K562 (cell line): Measurements from ENCODE around the gene RNF167. TPM values are rescaled to one million over a fixed set of nuclear protein-coding genes. Genes with fewer than 3 reads are reported as not detected.
A peak's percentile ranks its signal among the peaks of the same experiment; 100 is the strongest.

ENCODE experiments used
- ATAC-seq: fragments of 200-7000 bp; cut with Tn5 transposase; 3 replicates; pipeline ENCODE4 v1.9.1; 2020; ENCODE audit warnings: moderate library complexity
- BruUV-seq: library from RNA; stranded (reverse); fragments of 400-500 nt; replicated peaks from 2 replicates; lab custom pipeline; 2021; lab: Mats Ljungman, UMichigan
- CTCF ChIA-PET: fragments of 300-600 bp; formaldehyde crosslinking; extraction: SDS; loops from one replicate; lab custom pipeline; 2021; ENCODE audit warnings: low intra/inter-chr PET ratio; lab: Yijun Ruan, JAX
- POLR2A ChIA-PET: fragments of 300-600, 350-650 bp; sonication (Branson Sonifier 250); formaldehyde crosslinking; extraction: SDS; loops from one replicate; lab custom pipeline; 2021; ENCODE audit warnings: antibody characterized with exemption, inconsistent platforms; lab: Yijun Ruan, JAX
- DNase-seq, 4 experiments: peaks; one replicate each; pipeline versions ENCODE4 v3.0.0 to v3.0.0-alpha.2; 2011 to 2018; ENCODE audit warnings: low spot score in 3 of 4, mixed read lengths in 3 of 4; ENCODE audit errors: extremely low read depth in 1 of 4
- FAIRE-seq: peaks from 2 replicates; lab custom pipeline; 2011; peaks lifted over from hg19 to GRCh38; lab: Jason Lieb, UNC
- H2AFZ ChIP-seq: 2 replicates; pipeline ENCODE4 v1.6.0; 2011; ENCODE audit warnings: low read depth, low read length, control low read depth, inconsistent platforms
- H3K27ac ChIP-seq: fragments of 200-600 bp; 3 replicates; pipeline ENCODE4 v1.8.0; 2011; ENCODE audit warnings: low read depth, mild to moderate bottlenecking, control low read depth, inconsistent platforms, low read length, moderate library complexity, mixed read lengths; ENCODE audit errors: extremely low read depth
- H3K27me3 ChIP-seq, 2 experiments: fragments of 300-600 bp in 1 of 2; 2 replicates in 1 of 2; 3 replicates in 1 of 2; pipeline versions ENCODE4 v1.6.0 to v1.8.0; 2011; ENCODE audit warnings: inconsistent platforms in 2 of 2, low read length in 2 of 2, mild to moderate bottlenecking in 1 of 2, mixed read lengths in 1 of 2, moderate library complexity in 1 of 2; ENCODE audit not compliant: control insufficient read depth in 2 of 2, insufficient read depth in 2 of 2
- H3K36me3 ChIP-seq: fragments of 300-600 bp; 3 replicates; pipeline ENCODE4 v1.8.0; 2011; ENCODE audit warnings: mild to moderate bottlenecking, low read length, inconsistent platforms; ENCODE audit not compliant: control insufficient read depth, insufficient read depth
- H3K4me1 ChIP-seq, 2 experiments: fragments of 200-600 bp in 1 of 2; replicated peaks in 1 of 2; 2 replicates in 1 of 2; 3 replicates in 1 of 2; pipeline versions ENCODE4 v1.5.1 to v1.8.0; 2011; ENCODE audit warnings: inconsistent platforms in 2 of 2, low read length in 2 of 2, mild to moderate bottlenecking in 1 of 2, mixed read lengths in 1 of 2, moderate library complexity in 1 of 2; ENCODE audit not compliant: control insufficient read depth in 2 of 2, insufficient read depth in 2 of 2
- H3K4me2 ChIP-seq: 2 replicates; pipeline ENCODE4 v1.6.1; 2011; ENCODE audit warnings: low read length, control low read depth, inconsistent platforms, mixed read lengths; ENCODE audit not compliant: insufficient read depth
- H3K4me3 ChIP-seq: fragments of 200-600 bp; sonication (generic), shearing (Covaris generic); 2 replicates; pipeline ENCODE4 v1.5.1; 2016; ENCODE audit warnings: control low read depth, inconsistent platforms
- H3K79me2 ChIP-seq: fragments of 200-600 bp; 3 replicates; pipeline ENCODE4 v1.8.0; 2011; ENCODE audit warnings: low read length, inconsistent platforms; ENCODE audit not compliant: control insufficient read depth, insufficient read depth
- H3K9ac ChIP-seq, 2 experiments: 2 replicates each; pipeline versions ENCODE4 v1.6.0 to v1.6.1; 2011; ENCODE audit warnings: low read depth in 2 of 2, low read length in 2 of 2, control low read depth in 1 of 2, inconsistent platforms in 1 of 2, mild to moderate bottlenecking in 1 of 2, mixed read lengths in 1 of 2; ENCODE audit not compliant: insufficient read depth in 1 of 2
- H3K9me1 ChIP-seq: one replicate; pipeline ENCODE4 v1.6.0; 2011; ENCODE audit warnings: inconsistent platforms, mild to moderate bottlenecking, low read length, moderate library complexity; ENCODE audit not compliant: control insufficient read depth, insufficient read depth
- H3K9me3 ChIP-seq: replicated peaks from 2 replicates; pipeline ENCODE4 v1.5.1; 2011; ENCODE audit warnings: low read depth, low read length, inconsistent platforms; ENCODE audit not compliant: control insufficient read depth, insufficient read depth
- H4K20me1 ChIP-seq: replicated peaks from 2 replicates; pipeline ENCODE4 v1.6.1; 2011; ENCODE audit warnings: low read length, inconsistent platforms, mixed read lengths; ENCODE audit not compliant: control insufficient read depth, insufficient read depth
- GATAD2B ChIP-seq: fragments of 450-650 bp; IDR thresholded peaks from 2 replicates; pipeline ENCODE4 v1.6.1; 2017; ENCODE audit warnings: mild to moderate bottlenecking, borderline replicate concordance
- NFXL1 ChIP-seq: fragments of 450-650 bp; formaldehyde crosslinking; IDR thresholded peaks from 2 replicates; pipeline ENCODE4 v1.4.0; 2021; ENCODE audit warnings: mild to moderate bottlenecking
- PML ChIP-seq: IDR thresholded peaks from 2 replicates; pipeline ENCODE4 v1.6.1; 2012; ENCODE audit warnings: low read length, inconsistent platforms
- POLR2A ChIP-seq: fragments of 450-650 bp; conservative IDR thresholded peaks from 2 replicates; pipeline ENCODE4 v1.6.1; 2016
- POLR2G ChIP-seq: fragments of 200-400 bp; formaldehyde crosslinking; IDR thresholded peaks from 2 replicates; pipeline ENCODE4 v1.6.1; 2017; ENCODE audit warnings: low read depth, mild to moderate bottlenecking, antibody characterized with exemption, low read length, moderate library complexity
- SAFB ChIP-seq: fragments of 200-400 bp; formaldehyde crosslinking; IDR thresholded peaks from 2 replicates; pipeline ENCODE4 v1.6.1; 2017; ENCODE audit warnings: low read depth, low read length, borderline replicate concordance
- SIN3A ChIP-seq, 2 experiments: fragments of 150-350 bp in 1 of 2; IDR thresholded peaks; 2 replicates each; pipeline ENCODE4 v1.6.1; 2011 to 2016; ENCODE audit warnings: borderline replicate concordance in 2 of 2, low read depth in 2 of 2, low read length in 2 of 2, mild to moderate bottlenecking in 2 of 2, moderate library complexity in 2 of 2; ENCODE audit not compliant: control insufficient read depth in 1 of 2
- SPI1 ChIP-seq: IDR thresholded peaks from 2 replicates; pipeline ENCODE4 v1.6.1; 2011; ENCODE audit warnings: low read depth, low read length, control low read depth, borderline replicate concordance
- ZBTB26 ChIP-seq: fragments of 450-650 bp; formaldehyde crosslinking; IDR thresholded peaks from 2 replicates; pipeline ENCODE4 v1.4.0; 2022; ENCODE audit warnings: missing genetic modification characterization
- ZBTB9 ChIP-seq: fragments of 450-650 bp; formaldehyde crosslinking; IDR thresholded peaks from 2 replicates; pipeline ENCODE4 v1.4.0; 2020; ENCODE audit warnings: mild to moderate bottlenecking, moderate library complexity
- ZC3H11A ChIP-seq: IDR thresholded peaks from 2 replicates; pipeline ENCODE4 v1.6.1; 2012; ENCODE audit warnings: low read depth, low read length, improper control_type of control experiment
- WGBS: fragments of 100-300 bp; shearing (Covaris generic); methylation state at CpG from one replicate; pipeline ENCODE4 v1.1.6; 2016; ENCODE audit warnings: low coverage, mixed read lengths; ENCODE audit not compliant: insufficient coverage; ENCODE audit errors: missing lambda C conversion rate; 5-methylcytosine and 5-hydroxymethylcytosine counted together
- in situ Hi-C: fragments of 300-500 bp; cut with MboI; formaldehyde crosslinking; loops from 4 replicates; pipeline ENCODE4 v1.15.0; 2018; ENCODE audit warnings: inconsistent platforms, mixed read lengths
- intact Hi-C: fragments of 100-400 bp; cut with micrococcal nuclease; formaldehyde crosslinking; loops from 2 replicates; pipeline ENCODE4 v1.14.2; 2022
- polyA plus RNA-seq, 8 experiments: library from polyadenylated mRNA; depleted of rRNA in 4 of 8; stranded (reverse) in 5 of 8; unstranded in 3 of 8; fragments of >200 nt; fragmentation: Nextera tagmentation in 2 of 8; fragmentation: Illumina TruSeq in 1 of 8; extraction: Ambion mirVana in 2 of 8; extraction: Trizol in 1 of 8; gene quantifications; 2 replicates each; pipeline versions ENCODE4 v1.2.1 to v1.2.3, GENCODE V29; 2011 to 2014; ENCODE audit warnings: inconsistent platforms in 1 of 8, missing spikeins in 1 of 8
- total RNA-seq, 7 experiments: library from RNA; depleted of rRNA in 6 of 7; stranded (reverse); fragments of >200 nt in 6 of 7; fragmentation: Illumina TruSeq in 2 of 7; extraction: Trizol in 2 of 7; gene quantifications; 2 replicates each; pipeline versions ENCODE4 v1.2.1 to v1.2.3, GENCODE V29; 2011 to 2021; ENCODE audit warnings: low replicate concordance in 1 of 7

Gene RNF167
- total and polyA plus RNA-seq, 9 of the 15 experiments (the other 6 are each of a cell fraction or from before 2014, with no cell fraction given) = 16.5 to 143 (median 45.5) TPM

GRCh38 chr17:4942760-4943508, 2.9 kb downstream of the RNF167 start:
- no peak for FAIRE-seq
- H3K27ac ChIP-seq = no peak overlapping the region
- 95% methylated on average over 12 of the region's 13 CpGs for WGBS
- intact Hi-C loops = no loop called here
- H3K9ac ChIP-seq = peak overlapping the region in 1 of 2 experiments; percentile 42; a peak in 1 of 4 replicates
- ChIA-PET POLR2A (interaction anchor here (0.6 to 2.4 kb wide), 3 partner anchors 14 to 45 kb away, joined by 3 to 5 read pairs (median 3); partner anchors contain the start of gene SPAG7), CTCF (no interaction called here)
- ATAC-seq = no peak
- no peak overlapping the region for H3K4me2 ChIP-seq
- peaks cover 22% of the 10 kb centered on the region for H4K20me1 ChIP-seq
- H3K9me3 ChIP-seq = no peaks in the 10 kb centered on the region
- H3K4me1 ChIP-seq = peaks cover 30 to 31% of the 10 kb centered on the region in 2 experiments; a peak in 4 of 5 replicates
- no peak for DNase-seq
- H3K4me3 ChIP-seq = no peak overlapping the region
- H3K79me2 ChIP-seq = peaks cover 92% of the 10 kb centered on the region
- TF ChIP-seq POLR2A (0 out of 2 replicates have a peak, but pooled peaks have one; percentile 19), SAFB (no peak)
- no peaks in the 10 kb centered on the region for H3K9me1 ChIP-seq
- no peaks in the 10 kb centered on the region for H3K27me3 ChIP-seq
- H3K36me3 ChIP-seq = peaks cover 74% of the 10 kb centered on the region
- no TSS peak for BruUV-seq
- H2AFZ ChIP-seq = no peak overlapping the region
- in situ Hi-C loops = no loop called here

GRCh38 chr17:4944163-4944553, 4.1 kb downstream of the RNF167 start:
- H3K36me3 ChIP-seq = peaks cover 65% of the 10 kb centered on the region
- no peaks in the 10 kb centered on the region for H3K27me3 ChIP-seq
- peak overlapping the region; percentile 79; the same call in 2 of the 3 replicates for H3K27ac ChIP-seq
- no peak overlapping the region for H3K4me3 ChIP-seq
- no peak overlapping the region for H2AFZ ChIP-seq
- H3K9me1 ChIP-seq = no peaks in the 10 kb centered on the region
- intact Hi-C loops = no loop called here
- WGBS = 52% methylated on average over 3 of the region's 3 CpGs
- no peak for FAIRE-seq
- in situ Hi-C loops = no loop called here
- BruUV-seq = no TSS peak
- no peaks in the 10 kb centered on the region for H3K9me3 ChIP-seq
- peak overlapping the region in 1 of 2 experiments; percentile 73; a peak in 1 of 4 replicates for H3K9ac ChIP-seq
- peaks cover 85% of the 10 kb centered on the region for H3K79me2 ChIP-seq
- no peak overlapping the region for H3K4me2 ChIP-seq
- H4K20me1 ChIP-seq = peaks cover 22% of the 10 kb centered on the region
- CTCF ChIA-PET = no interaction called here
- DNase-seq = no peak
- ATAC-seq = no peak
- H3K4me1 ChIP-seq = peaks cover 20 to 26% of the 10 kb centered on the region in 2 experiments; a peak in 4 of 5 replicates
- POLR2A ChIA-PET = interaction anchor here (0.6 to 1.6 kb wide), 4 partner anchors 13 to 53 kb away, joined by 3 read pairs; partner anchors contain the start of genes INCA1 and KIF1C
- TF ChIP-seq POLR2G = peak; percentile 53; the same call in 1 of the 2 replicates
- TF ChIP-seq SIN3A (IDR thresholded peaks at IDR 0.05; ENCODE audit: borderline replicate concordance in 2 of 2, control insufficient read depth in 1 of 2, low read depth in 2 of 2, low read length in 2 of 2) = 0 out of 4 replicates have a peak, but pooled peaks of 1 of the 2 experiments have one; percentile 8
- peak; percentile 82; the same call in 1 of the 2 replicates for TF ChIP-seq ZBTB26 (CRISPR knock-in tag)
- 0 out of 2 replicates have a peak, but pooled peaks have one; percentile 18 for TF ChIP-seq PML
- no peak for TF ChIP-seq ZC3H11A
- TF ChIP-seq NFXL1 = 0 out of 2 replicates have a peak, but pooled peaks have one; percentile 33
- TF ChIP-seq ZBTB9 (CRISPR knock-in tag) = 0 out of 2 replicates have a peak, but pooled peaks have one; percentile 50
- TF ChIP-seq SPI1 = peak; percentile 43; the same call in 1 of the 2 replicates
- TF ChIP-seq GATAD2B = no peak
